ENCODE results near the gene SLC4A7.

Gene SLC4A7

DNA sequence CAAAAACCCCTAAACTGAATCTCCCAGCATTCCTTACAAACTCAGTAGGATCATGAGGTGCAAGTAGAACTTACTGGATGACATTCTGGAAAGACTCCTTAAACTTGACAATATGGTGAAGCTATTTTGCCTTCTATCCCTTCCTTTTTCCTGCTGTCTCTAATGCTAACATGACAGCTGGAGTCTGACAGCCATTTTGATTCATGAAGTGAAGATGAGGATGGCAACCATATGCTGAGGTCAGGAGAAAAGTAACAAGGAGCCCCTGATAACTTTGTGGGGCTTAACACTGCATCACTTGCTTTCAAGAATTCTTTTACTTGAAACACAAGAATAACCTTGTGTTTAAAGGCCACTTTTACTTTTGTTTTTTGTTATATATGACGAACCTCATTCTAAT lies 100.0 kb downstream of the SLC4A7 start:
- Histone ChIP-seq H3K27me3 (no peaks in the 10 kb centered on the region), H3K9me3 (no peaks in the 10 kb centered on the region), H3K36me3 (peaks cover 33 to 41% (median 40%) of the 10 kb centered on the region in 3 donors), H3K4me3 (no peak overlapping the region), H3K4me1 (peaks cover 0 to 5% (median 0%) of the 10 kb centered on the region in 4 donors), H3K27ac (no peak overlapping the region)
- DNase-seq: no peak
- intact Hi-C loops (cut with DNase I; ENCODE audit: low total_unique reads): no loop called here
- TF ChIP-seq, protein P1, sequence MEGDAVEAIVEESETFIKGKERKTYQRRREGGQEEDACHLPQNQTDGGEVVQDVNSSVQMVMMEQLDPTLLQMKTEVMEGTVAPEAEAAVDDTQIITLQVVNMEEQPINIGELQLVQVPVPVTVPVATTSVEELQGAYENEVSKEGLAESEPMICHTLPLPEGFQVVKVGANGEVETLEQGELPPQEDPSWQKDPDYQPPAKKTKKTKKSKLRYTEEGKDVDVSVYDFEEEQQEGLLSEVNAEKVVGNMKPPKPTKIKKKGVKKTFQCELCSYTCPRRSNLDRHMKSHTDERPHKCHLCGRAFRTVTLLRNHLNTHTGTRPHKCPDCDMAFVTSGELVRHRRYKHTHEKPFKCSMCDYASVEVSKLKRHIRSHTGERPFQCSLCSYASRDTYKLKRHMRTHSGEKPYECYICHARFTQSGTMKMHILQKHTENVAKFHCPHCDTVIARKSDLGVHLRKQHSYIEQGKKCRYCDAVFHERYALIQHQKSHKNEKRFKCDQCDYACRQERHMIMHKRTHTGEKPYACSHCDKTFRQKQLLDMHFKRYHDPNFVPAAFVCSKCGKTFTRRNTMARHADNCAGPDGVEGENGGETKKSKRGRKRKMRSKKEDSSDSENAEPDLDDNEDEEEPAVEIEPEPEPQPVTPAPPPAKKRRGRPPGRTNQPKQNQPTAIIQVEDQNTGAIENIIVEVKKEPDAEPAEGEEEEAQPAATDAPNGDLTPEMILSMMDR (IDR thresholded peaks at IDR 0.05): no peak

DNA sequence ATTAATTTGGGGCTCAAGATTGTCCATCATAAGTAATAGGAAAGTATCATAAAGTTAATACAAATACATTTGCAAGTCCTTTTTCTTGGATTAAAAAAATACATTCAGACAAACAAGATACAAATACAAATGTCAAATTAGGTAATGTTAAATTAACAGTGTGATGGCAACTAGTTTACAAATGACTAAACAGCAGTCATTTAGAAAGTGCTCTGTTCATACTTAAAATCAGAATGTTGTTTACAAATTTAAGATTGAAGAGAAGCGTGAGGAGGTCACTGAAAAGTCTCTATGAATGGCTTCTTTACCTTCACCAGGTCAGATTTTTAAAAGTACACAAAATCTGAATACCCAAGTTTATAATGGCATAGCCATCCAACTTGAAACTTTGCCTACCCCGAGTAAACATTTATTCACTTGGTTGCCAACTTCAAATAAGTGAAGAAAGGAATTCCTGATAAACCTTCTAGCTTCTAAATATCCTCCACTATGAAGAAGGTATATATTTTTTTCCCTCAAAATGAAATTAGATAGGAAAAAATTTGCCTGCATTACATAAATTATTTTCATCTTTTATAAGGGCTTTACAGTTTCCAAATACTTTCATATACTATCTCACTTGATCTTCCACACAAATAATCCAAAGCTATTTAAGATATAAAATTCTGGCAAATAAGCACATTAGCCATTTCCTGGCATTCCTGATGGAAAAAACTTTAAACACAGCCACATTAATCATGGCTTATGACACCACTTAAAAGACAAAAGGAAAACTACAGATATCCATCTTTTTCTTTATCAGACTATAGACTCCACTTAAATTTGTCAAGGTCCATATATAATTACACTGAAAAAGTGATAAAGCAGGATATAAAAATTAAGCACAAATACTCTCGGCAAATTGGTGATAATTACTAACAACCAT lies 103.5 kb downstream of the SLC4A7 start:
- intact Hi-C loops (cut with DNase I; ENCODE audit: low total_unique reads): no loop called here
- no peak overlapping the region for H3K4me3 ChIP-seq
- H3K27me3 ChIP-seq: no peaks in the 10 kb centered on the region
- TF ChIP-seq, protein P1 (IDR thresholded peaks at IDR 0.05): no peak
- DNase-seq: no peak
- H3K4me1 ChIP-seq: peaks cover 0 to 5% (median 0%) of the 10 kb centered on the region in 4 donors
- peaks cover 49 to 61% (median 50%) of the 10 kb centered on the region in 3 donors for H3K36me3 ChIP-seq
- H3K27ac ChIP-seq: no peak overlapping the region
- H3K9me3 ChIP-seq: no peaks in the 10 kb centered on the region

- H3K4me1 ChIP-seq: peaks cover 0 to 5% (median 0%) of the 10 kb centered on the region in 4 donors
- no peaks in the 10 kb centered on the region for H3K9me3 ChIP-seq
- H3K4me3 ChIP-seq: no peak overlapping the region
- TF ChIP-seq, protein P1 (IDR thresholded peaks at IDR 0.05): no peak
- no peak overlapping the region for H3K27ac ChIP-seq
- DNase-seq: no peak
- H3K36me3 ChIP-seq: peaks cover 30 to 40% (median 32%) of the 10 kb centered on the region in 3 donors
- no peaks in the 10 kb centered on the region for H3K27me3 ChIP-seq
- intact Hi-C loops (cut with DNase I; ENCODE audit: low total_unique reads): no loop called here
These were observed 105.9 kb downstream of the SLC4A7 start for GRCh38 chr3:27378331-27378730.

GRCh38 chr3:27376109-27376772 lies 107.9 kb downstream of the SLC4A7 start:
- intact Hi-C loops (cut with DNase I; ENCODE audit: low total_unique reads): no loop called here
- no peak overlapping the region for H3K27ac ChIP-seq
- H3K4me3 ChIP-seq: no peak overlapping the region
- no peaks in the 10 kb centered on the region for H3K9me3 ChIP-seq
- DNase-seq: no peak
- TF ChIP-seq, protein P1 (IDR thresholded peaks at IDR 0.05): no peak
- peaks cover 12 to 23% (median 17%) of the 10 kb centered on the region in 3 donors for H3K36me3 ChIP-seq
- peaks cover 0 to 5% (median 0%) of the 10 kb centered on the region in 4 donors for H3K4me1 ChIP-seq
- no peaks in the 10 kb centered on the region for H3K27me3 ChIP-seq

DNA sequence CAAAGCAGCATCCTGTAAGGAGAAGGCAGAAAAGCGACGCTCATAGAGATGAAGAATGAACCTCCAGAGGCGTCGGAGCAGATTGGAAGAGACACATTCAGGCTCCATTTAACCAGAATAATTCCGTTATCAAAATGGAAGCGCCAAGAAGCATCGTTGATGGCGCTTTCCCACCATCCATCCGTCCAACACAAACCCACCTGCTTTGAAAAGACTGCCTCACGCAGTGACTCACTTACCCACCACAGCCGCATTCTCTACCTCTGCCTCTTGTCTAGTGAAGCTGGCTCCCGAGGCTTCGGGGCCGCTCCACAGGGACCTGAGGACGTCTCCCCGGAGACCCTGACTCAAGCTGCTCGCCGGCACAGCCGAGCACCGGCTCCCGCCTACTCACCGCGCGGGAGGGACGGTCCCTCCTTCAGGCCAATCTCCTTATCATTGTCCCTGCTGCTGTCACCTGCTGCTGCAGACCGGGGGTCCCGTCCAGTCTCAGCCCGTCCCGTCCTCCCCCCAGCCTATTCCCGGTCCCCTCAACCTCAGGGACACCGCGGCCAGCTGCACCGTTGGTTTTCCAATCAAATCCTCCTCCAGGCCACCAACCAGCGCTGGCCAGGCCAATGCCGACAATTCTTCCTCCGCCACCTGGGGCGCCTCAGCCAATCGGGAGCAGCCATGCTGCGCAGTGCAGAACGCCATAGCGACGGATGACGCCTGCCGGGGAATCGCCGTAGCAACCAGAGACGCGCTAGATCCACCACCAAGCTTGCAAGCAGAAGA lies 115.2 kb downstream of the SLC4A7 start, which contains the start of gene NEK10:
TSS of gene NEK10 (minus strand) at position 553 of the 777 bp plus-strand sequence. CDS start 16,501 bp downstream, outside the sequence.
- DNase-seq: peak; percentile 79 to 91
- Histone ChIP-seq H3K27ac (no peak within 1 kb of the TSS), H3K9me3 (no peaks in the 10 kb centered on the region), H3K4me3 (peak within 1 kb of the TSS; percentile 58 to 65), H3K36me3 (no peaks in the 10 kb centered on the region), H3K4me1 (peaks cover 0 to 8% (median 0%) of the 10 kb centered on the region in 4 donors), H3K27me3 (no peaks in the 10 kb centered on the region)
- intact Hi-C loops (cut with DNase I; ENCODE audit: low total_unique reads): no loop called here
- TF ChIP-seq, protein P1 (IDR thresholded peaks at IDR 0.05): no peak

Data from tibial artery (tissue), 4 donors.